HepG2 (cell line): Measurements from ENCODE around the gene PPP1R9B. TPM values are rescaled to one million over a fixed set of nuclear protein-coding genes. Genes with fewer than 3 reads are reported as not detected.

Experiments
- ATAC-seq: fragments of 200-7000 bp; cut with Tn5 transposase; 3 replicates; pipeline ENCODE4 v1.9.1; 2020; ENCODE audit warnings: mild to moderate bottlenecking, moderate library complexity
- BruUV-seq: library from RNA; stranded (reverse); fragments of 400-500 nt; replicated peaks from 2 replicates; lab custom pipeline; 2021; lab: Mats Ljungman, UMichigan
- CTCF ChIA-PET: fragments of 300-600 bp; formaldehyde crosslinking; extraction: SDS; loops from one replicate; lab custom pipeline; 2021; ENCODE audit warnings: low total read pairs, inconsistent platforms, low intra/inter-chr PET ratio; lab: Yijun Ruan, JAX
- POLR2A ChIA-PET: fragments of 350-600 bp; sonication (Branson Sonifier 250); formaldehyde crosslinking; loops from one replicate; lab custom pipeline; 2020; ENCODE audit warnings: antibody characterized with exemption, inconsistent platforms; lab: Yijun Ruan, JAX
- DNase-seq: peaks from one replicate; pipeline ENCODE4 v3.0.0-alpha.2; 2015; ENCODE audit warnings: low spot score
- FAIRE-seq: peaks from 3 replicates; lab custom pipeline; 2011; peaks lifted over from hg19 to GRCh38; lab: Jason Lieb, UNC
- H2AFZ ChIP-seq: one replicate; pipeline ENCODE4 v1.6.1; 2011; ENCODE audit warnings: low read length, inconsistent platforms
- H3K27ac ChIP-seq: fragments of 300-600 bp; 3 replicates; pipeline ENCODE4 v1.8.0; 2011; ENCODE audit warnings: mixed run types, mild to moderate bottlenecking, mixed read lengths, low read length, inconsistent platforms; ENCODE audit not compliant: insufficient read depth; ENCODE audit errors: extremely low read length
- H3K27me3 ChIP-seq, 2 experiments: fragments of 200-600 bp in 1 of 2; 2 replicates in 1 of 2; 3 replicates in 1 of 2; pipeline versions ENCODE4 v1.6.0 to v1.8.0; 2011; ENCODE audit warnings: low read length in 2 of 2, mild to moderate bottlenecking in 2 of 2, moderate library complexity in 2 of 2, inconsistent platforms in 1 of 2; ENCODE audit not compliant: insufficient read depth in 2 of 2, control insufficient read depth in 1 of 2
- H3K36me3 ChIP-seq, 2 experiments: fragments of 200-600 bp in 1 of 2; replicated peaks in 1 of 2; 2 replicates in 1 of 2; 3 replicates in 1 of 2; pipeline versions ENCODE4 v1.5.1 to v1.8.0; 2011; ENCODE audit warnings: low read length in 2 of 2, inconsistent platforms in 1 of 2; ENCODE audit not compliant: insufficient read depth in 2 of 2, control insufficient read depth in 1 of 2
- H3K4me1 ChIP-seq: 2 replicates; pipeline ENCODE4 v1.5.1; 2012; ENCODE audit warnings: low read length, inconsistent platforms; ENCODE audit not compliant: insufficient read depth
- H3K4me2 ChIP-seq: 2 replicates; pipeline ENCODE4 v1.6.0; 2011; ENCODE audit warnings: low read depth, low read length, inconsistent platforms
- H3K4me3 ChIP-seq, 3 experiments: fragments of 200-600 bp in 1 of 3; sonication (generic), shearing (Covaris generic) in 1 of 3; replicated peaks in 1 of 3; 2 replicates each; pipeline ENCODE4 v1.5.1; 2011 to 2016; ENCODE audit warnings: low read length in 3 of 3, inconsistent platforms in 2 of 3, low read depth in 2 of 3, mild to moderate bottlenecking in 2 of 3, control low read depth in 1 of 3, mixed read lengths in 1 of 3; ENCODE audit not compliant: insufficient read depth in 1 of 3
- H3K79me2 ChIP-seq: one replicate; pipeline ENCODE4 v1.6.1; 2011; ENCODE audit warnings: low read length, inconsistent platforms; ENCODE audit not compliant: insufficient read depth
- H3K9ac ChIP-seq: 2 replicates; pipeline ENCODE4 v1.6.0; 2011; ENCODE audit warnings: mild to moderate bottlenecking, low read depth, low read length, inconsistent platforms; ENCODE audit not compliant: insufficient read depth
- H3K9me3 ChIP-seq: 2 replicates; pipeline ENCODE4 v1.5.1; 2012; ENCODE audit warnings: mild to moderate bottlenecking, low read length
- H4K20me1 ChIP-seq: 2 replicates; pipeline ENCODE4 v1.6.0; 2011; ENCODE audit warnings: inconsistent platforms, mild to moderate bottlenecking, low read length, moderate library complexity; ENCODE audit not compliant: insufficient read depth
- CEBPB ChIP-seq: IDR thresholded peaks from 2 replicates; pipeline ENCODE4 v1.6.1; 2011; ENCODE audit warnings: low read depth, low read length, improper control_type of control experiment, borderline replicate concordance
- CEBPG ChIP-seq: IDR thresholded peaks from 2 replicates; pipeline ENCODE4 v1.6.1; 2016
- ESRRA ChIP-seq: sonication (generic); formaldehyde crosslinking; IDR thresholded peaks from 2 replicates; pipeline ENCODE4 v1.5.1; 2020; ENCODE audit warnings: mild to moderate bottlenecking, low read depth, missing genetic modification reagents
- HOXA3 ChIP-seq: sonication (generic); formaldehyde crosslinking; IDR thresholded peaks from 2 replicates; pipeline ENCODE4 v1.5.0; 2020; ENCODE audit warnings: missing genetic modification reagents
- IRF2 ChIP-seq: IDR thresholded peaks from 2 replicates; pipeline ENCODE4 v1.6.1; 2018; ENCODE audit warnings: missing genetic modification reagents, missing compliant biosample characterization
- TBX2 ChIP-seq: sonication (generic); formaldehyde crosslinking; IDR thresholded peaks from 2 replicates; pipeline ENCODE4 v1.5.0; 2020; ENCODE audit warnings: missing genetic modification reagents, mild to moderate bottlenecking, borderline replicate concordance
- ZBTB20 ChIP-seq: sonication (generic); formaldehyde crosslinking; IDR thresholded peaks from 2 replicates; pipeline ENCODE4 v1.8.1; 2023; ENCODE audit warnings: missing genetic modification reagents, low read depth, mild to moderate bottlenecking, borderline replicate concordance
- ZNF274 ChIP-seq: sonication (generic); formaldehyde crosslinking; IDR thresholded peaks from 2 replicates; pipeline ENCODE4 v1.5.1; 2020; ENCODE audit warnings: mild to moderate bottlenecking, missing genetic modification reagents
- whole genome bisulfite sequencing: methylation state at CpG from one replicate; pipeline ENCODE4 v1.1.6; 2017; ENCODE audit warnings: low lambda C conversion rate; 5-methylcytosine and 5-hydroxymethylcytosine counted together
- in situ Hi-C: cut with HindIII; loops from 2 replicates; pipeline ENCODE4 v1.10.0; 2017; ENCODE audit warnings: low pct_unique_long_range_greater_than_20kb; ENCODE audit not compliant: extremely low pct_ligation_motif_present
- intact Hi-C: fragments of 100-400 bp; cut with micrococcal nuclease; formaldehyde crosslinking; loops from one replicate; pipeline ENCODE4 v1.10.0; 2022; ENCODE audit not compliant: unreplicated experiment
- polyA plus RNA-seq, 8 experiments: library from polyadenylated mRNA; depleted of rRNA in 3 of 8; stranded (reverse) in 7 of 8; unstranded in 1 of 8; fragments of >200 nt; fragmentation: Illumina TruSeq in 4 of 8; extraction: Trizol in 4 of 8; gene quantifications; 2 replicates each; pipeline versions ENCODE4 v1.2.1 to v1.2.3, GENCODE V29; 2011 to 2016; ENCODE audit warnings: low read depth in 4 of 8, missing spikeins in 1 of 8, mixed read lengths in 1 of 8; ENCODE audit not compliant: insufficient read depth in 1 of 8
- total RNA-seq, 5 experiments: library from RNA; depleted of rRNA; stranded (reverse); fragments of >200 nt; fragmentation: Illumina TruSeq; extraction: Trizol; gene quantifications; 2 replicates each; pipeline ENCODE4 v1.2.3, GENCODE V29; 2016; ENCODE audit warnings: low read depth in 1 of 5
- TF ChIP-seq, protein P1 (sequence below): sonication (generic); formaldehyde crosslinking; IDR thresholded peaks from 2 replicates; pipeline ENCODE4 v1.4.0; 2020; ENCODE audit warnings: missing genetic modification reagents, borderline replicate concordance
- TF ChIP-seq, protein P2 (sequence below): sonication (generic); formaldehyde crosslinking; IDR thresholded peaks from 2 replicates; pipeline ENCODE4 v1.4.0; 2020; ENCODE audit warnings: missing genetic modification reagents
- TF ChIP-seq, protein P3 (sequence below): IDR thresholded peaks from 2 replicates; pipeline ENCODE4 v1.6.1; 2018; ENCODE audit warnings: missing genetic modification reagents, mild to moderate bottlenecking, missing compliant biosample characterization

Gene PPP1R9B
- total and polyA plus RNA-seq, 2 of the 13 experiments (the other 11 are each of a cell fraction or from before 2014, with no cell fraction given), result 9.4 to 15.8 TPM

DNA sequence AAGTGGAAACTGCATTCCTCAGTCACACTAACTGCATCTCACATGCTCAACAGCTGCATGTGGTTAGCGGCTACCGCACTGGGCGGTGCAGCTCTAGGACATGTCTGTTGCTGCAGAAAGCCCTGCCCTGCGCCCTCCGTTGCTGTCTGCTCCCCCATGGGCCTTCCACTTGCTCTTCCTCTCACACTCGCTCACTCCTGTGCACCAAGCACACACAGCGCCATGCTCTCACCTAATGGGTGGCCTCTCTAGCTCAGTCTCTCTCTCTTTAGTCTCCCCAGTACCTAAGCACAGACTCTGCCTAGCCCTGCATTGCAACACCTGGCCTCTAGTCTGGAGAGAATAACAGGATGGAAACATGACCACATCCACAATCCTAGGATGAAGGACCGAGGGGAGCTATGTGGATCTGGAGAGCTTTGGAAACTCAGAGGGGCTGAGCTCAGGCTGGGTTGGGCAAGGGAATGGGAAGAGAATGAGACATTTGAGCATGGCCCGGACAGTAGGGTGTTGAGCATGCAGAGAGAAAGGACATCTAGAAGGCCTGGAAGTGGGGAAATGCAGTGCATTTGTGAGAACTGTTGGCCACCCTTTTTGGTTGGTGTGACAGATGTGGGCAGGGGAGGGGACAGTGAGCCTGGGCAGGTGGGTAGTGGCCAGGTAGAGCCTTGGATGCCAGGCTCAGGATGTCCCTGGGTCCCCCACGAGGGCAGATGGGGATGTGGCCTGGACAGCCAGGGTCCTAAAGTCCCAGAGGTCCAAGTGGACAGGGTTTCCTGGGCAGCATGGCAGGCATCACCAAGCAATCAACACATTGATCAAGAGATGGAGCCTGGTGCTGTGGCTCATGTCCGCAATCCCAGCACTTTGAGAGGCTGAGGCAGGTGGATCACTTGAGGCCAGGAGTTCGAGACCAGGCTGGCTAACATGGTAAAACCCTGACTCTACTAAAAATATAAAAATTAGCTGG lies 31.4 kb upstream of the PPP1R9B start:
- peak overlapping the region; percentile 22; the same call in 1 of the 2 replicates for H3K4me2 ChIP-seq
- intact Hi-C loops, result no loop called here
- no peak for FAIRE-seq
- no peak for TF ChIP-seq ESRRA (CRISPR knock-in tag)
- TF ChIP-seq IRF2 (CRISPR knock-in tag), result no peak
- peak; percentile 39; the same call in 1 of the 2 replicates for TF ChIP-seq ZNF274 (CRISPR knock-in tag)
- TF ChIP-seq, protein P1, sequence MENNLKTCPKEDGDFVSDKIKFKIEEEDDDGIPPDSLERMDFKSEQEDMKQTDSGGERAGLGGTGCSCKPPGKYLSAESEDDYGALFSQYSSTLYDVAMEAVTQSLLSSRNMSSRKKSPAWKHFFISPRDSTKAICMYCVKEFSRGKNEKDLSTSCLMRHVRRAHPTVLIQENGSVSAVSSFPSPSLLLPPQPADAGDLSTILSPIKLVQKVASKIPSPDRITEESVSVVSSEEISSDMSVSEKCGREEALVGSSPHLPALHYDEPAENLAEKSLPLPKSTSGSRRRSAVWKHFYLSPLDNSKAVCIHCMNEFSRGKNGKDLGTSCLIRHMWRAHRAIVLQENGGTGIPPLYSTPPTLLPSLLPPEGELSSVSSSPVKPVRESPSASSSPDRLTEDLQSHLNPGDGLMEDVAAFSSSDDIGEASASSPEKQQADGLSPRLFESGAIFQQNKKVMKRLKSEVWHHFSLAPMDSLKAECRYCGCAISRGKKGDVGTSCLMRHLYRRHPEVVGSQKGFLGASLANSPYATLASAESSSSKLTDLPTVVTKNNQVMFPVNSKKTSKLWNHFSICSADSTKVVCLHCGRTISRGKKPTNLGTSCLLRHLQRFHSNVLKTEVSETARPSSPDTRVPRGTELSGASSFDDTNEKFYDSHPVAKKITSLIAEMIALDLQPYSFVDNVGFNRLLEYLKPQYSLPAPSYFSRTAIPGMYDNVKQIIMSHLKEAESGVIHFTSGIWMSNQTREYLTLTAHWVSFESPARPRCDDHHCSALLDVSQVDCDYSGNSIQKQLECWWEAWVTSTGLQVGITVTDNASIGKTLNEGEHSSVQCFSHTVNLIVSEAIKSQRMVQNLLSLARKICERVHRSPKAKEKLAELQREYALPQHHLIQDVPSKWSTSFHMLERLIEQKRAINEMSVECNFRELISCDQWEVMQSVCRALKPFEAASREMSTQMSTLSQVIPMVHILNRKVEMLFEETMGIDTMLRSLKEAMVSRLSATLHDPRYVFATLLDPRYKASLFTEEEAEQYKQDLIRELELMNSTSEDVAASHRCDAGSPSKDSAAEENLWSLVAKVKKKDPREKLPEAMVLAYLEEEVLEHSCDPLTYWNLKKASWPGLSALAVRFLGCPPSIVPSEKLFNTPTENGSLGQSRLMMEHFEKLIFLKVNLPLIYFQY (CRISPR knock-in tag), result no peak
- TF ChIP-seq ZBTB20 (CRISPR knock-in tag), result no peak
- TF ChIP-seq TBX2 (CRISPR knock-in tag), result no peak
- TF ChIP-seq, protein P2, sequence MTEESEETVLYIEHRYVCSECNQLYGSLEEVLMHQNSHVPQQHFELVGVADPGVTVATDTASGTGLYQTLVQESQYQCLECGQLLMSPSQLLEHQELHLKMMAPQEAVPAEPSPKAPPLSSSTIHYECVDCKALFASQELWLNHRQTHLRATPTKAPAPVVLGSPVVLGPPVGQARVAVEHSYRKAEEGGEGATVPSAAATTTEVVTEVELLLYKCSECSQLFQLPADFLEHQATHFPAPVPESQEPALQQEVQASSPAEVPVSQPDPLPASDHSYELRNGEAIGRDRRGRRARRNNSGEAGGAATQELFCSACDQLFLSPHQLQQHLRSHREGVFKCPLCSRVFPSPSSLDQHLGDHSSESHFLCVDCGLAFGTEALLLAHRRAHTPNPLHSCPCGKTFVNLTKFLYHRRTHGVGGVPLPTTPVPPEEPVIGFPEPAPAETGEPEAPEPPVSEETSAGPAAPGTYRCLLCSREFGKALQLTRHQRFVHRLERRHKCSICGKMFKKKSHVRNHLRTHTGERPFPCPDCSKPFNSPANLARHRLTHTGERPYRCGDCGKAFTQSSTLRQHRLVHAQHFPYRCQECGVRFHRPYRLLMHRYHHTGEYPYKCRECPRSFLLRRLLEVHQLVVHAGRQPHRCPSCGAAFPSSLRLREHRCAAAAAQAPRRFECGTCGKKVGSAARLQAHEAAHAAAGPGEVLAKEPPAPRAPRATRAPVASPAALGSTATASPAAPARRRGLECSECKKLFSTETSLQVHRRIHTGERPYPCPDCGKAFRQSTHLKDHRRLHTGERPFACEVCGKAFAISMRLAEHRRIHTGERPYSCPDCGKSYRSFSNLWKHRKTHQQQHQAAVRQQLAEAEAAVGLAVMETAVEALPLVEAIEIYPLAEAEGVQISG (CRISPR knock-in tag), result 0 out of 2 replicates have a peak, but pooled peaks have one; percentile 44
- TF ChIP-seq, protein P3, sequence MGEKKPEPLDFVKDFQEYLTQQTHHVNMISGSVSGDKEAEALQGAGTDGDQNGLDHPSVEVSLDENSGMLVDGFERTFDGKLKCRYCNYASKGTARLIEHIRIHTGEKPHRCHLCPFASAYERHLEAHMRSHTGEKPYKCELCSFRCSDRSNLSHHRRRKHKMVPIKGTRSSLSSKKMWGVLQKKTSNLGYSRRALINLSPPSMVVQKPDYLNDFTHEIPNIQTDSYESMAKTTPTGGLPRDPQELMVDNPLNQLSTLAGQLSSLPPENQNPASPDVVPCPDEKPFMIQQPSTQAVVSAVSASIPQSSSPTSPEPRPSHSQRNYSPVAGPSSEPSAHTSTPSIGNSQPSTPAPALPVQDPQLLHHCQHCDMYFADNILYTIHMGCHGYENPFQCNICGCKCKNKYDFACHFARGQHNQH (CRISPR knock-in tag), result no peak
- peak; percentile 70 for TF ChIP-seq CEBPG (CRISPR knock-in tag)
- 0 out of 2 replicates have a peak, but pooled peaks have one; percentile 7 for TF ChIP-seq HOXA3
- peak; percentile 74; the same call in 1 of the 2 replicates for TF ChIP-seq CEBPB

More for the DNA sequence above, 31.4 kb upstream of the PPP1R9B start:
- Histone ChIP-seq H4K20me1 (no peaks in the 10 kb centered on the region), H3K79me2 (no peaks in the 10 kb centered on the region), H3K9ac (no peak overlapping the region), H3K27me3 (peaks cover 4 to 40% of the 10 kb centered on the region in 2 experiments), H3K9me3 (no peaks in the 10 kb centered on the region), H3K27ac (no peak overlapping the region), H3K4me1 (peaks cover 36% of the 10 kb centered on the region), H2AFZ (no peak overlapping the region), H3K4me3 (0 out of 6 replicates have a peak overlapping the region, but pooled peaks of 1 of the 3 experiments have one; percentile 0), H3K36me3 (no peaks in the 10 kb centered on the region)
- POLR2A ChIA-PET, result no interaction called here
- CTCF ChIA-PET, result no interaction called here
- WGBS, result 41% methylated on average over 12 of the region's 12 CpGs
- BruUV-seq, result no TSS peak
- peak; percentile 16; the same call in 2 of the 3 replicates for ATAC-seq
- in situ Hi-C loops, result no loop called here
- DNase-seq, result peak; percentile 49
